GM23338 (cell line): ENCODE measurements around the gene NUDT4B.
"Not testable (repeated sequence)": the region's sequence is repeated elsewhere in the genome, so short reads cannot be mapped to it uniquely, and the experiment has no call there.

Experiments used
- CREB1 ChIP-seq: fragments of 250-450 bp; sonication (Bioruptor Pico); IDR thresholded peaks from 2 replicates; pipeline ENCODE4 v1.5.0; 2020; ENCODE audit warnings: low read depth, mild to moderate bottlenecking, moderate library complexity
- CTCF ChIP-seq, 2 experiments: fragments of 200-600 bp in 1 of 2; sonication (generic) in 1 of 2; conservative IDR thresholded peaks; 2 replicates each; pipeline versions ENCODE4 v1.5.1 to v1.6.1; 2016 to 2017; ENCODE audit warnings: antibody characterized with exemption in 2 of 2, low read depth in 2 of 2, mild to moderate bottlenecking in 2 of 2, moderate library complexity in 1 of 2
- EZH2 ChIP-seq: fragments of 200-600 bp; sonication (generic); IDR thresholded peaks from one replicate; pipeline ENCODE4 v1.8.0; 2017; ENCODE audit warnings: antibody characterized with exemption, mild to moderate bottlenecking, low read depth; ENCODE audit not compliant: unreplicated experiment
- EZH2phosphoT487 ChIP-seq: fragments of 200-600 bp; sonication (generic); IDR thresholded peaks from one replicate; pipeline ENCODE4 v1.8.1; 2018; ENCODE audit warnings: antibody characterized with exemption; ENCODE audit not compliant: unreplicated experiment
- JUNB ChIP-seq: IDR thresholded peaks from one replicate; pipeline ENCODE4 v1.6.1; 2016; ENCODE audit warnings: antibody characterized with exemption; ENCODE audit not compliant: unreplicated experiment
- POLR2AphosphoS5 ChIP-seq: IDR thresholded peaks from 2 replicates; pipeline ENCODE4 v1.6.1; 2016; ENCODE audit warnings: antibody characterized with exemption, low read depth
- ZNF331 ChIP-seq: fragments of 250-450 bp; sonication (Bioruptor Pico); IDR thresholded peaks from 2 replicates; pipeline ENCODE4 v1.5.0; 2020; ENCODE audit warnings: low read depth, mild to moderate bottlenecking, moderate library complexity

GRCh38 chr1:148773690-148774089 is 25.1 kb downstream of the NUDT4B start:
- TF ChIP-seq CTCF (conservative IDR thresholded peaks at IDR 0.05; ENCODE audit: low read depth in 2 of 2); JUNB; POLR2AphosphoS5; EZH2; CREB1 (CRISPR knock-in tag); ZNF331 (CRISPR knock-in tag); EZH2phosphoT487: not testable (repeated sequence)
